DOHH2 (cell line): Measurements from ENCODE around the gene OGFOD3.

Experiments
- H3F3A ChIP-seq: fragments of 200-600 bp; sonication (generic), shearing (Covaris generic); 2 replicates; pipeline ENCODE4 v1.6.0; 2016; ENCODE audit warnings: antibody characterized with exemption, mild to moderate bottlenecking; ENCODE audit not compliant: control insufficient read depth, insufficient read depth
- H3K27ac ChIP-seq: fragments of 200-600 bp; sonication (generic); 2 replicates; pipeline ENCODE4 v1.5.1; 2014; ENCODE audit warnings: low read depth, mild to moderate bottlenecking, low read length, moderate library complexity
- H3K27me3 ChIP-seq: fragments of 200-600 bp; sonication (generic); 2 replicates; pipeline ENCODE4 v1.6.1; 2014; ENCODE audit warnings: mild to moderate bottlenecking, low read length, mixed read lengths; ENCODE audit not compliant: control insufficient read depth
- H3K36me3 ChIP-seq: fragments of 200-600 bp; sonication (generic); 2 replicates; pipeline ENCODE4 v1.6.1; 2014; ENCODE audit warnings: mild to moderate bottlenecking, low read length, moderate library complexity, mixed read lengths; ENCODE audit not compliant: control insufficient read depth
- H3K4me1 ChIP-seq: fragments of 200-600 bp; sonication (generic); 2 replicates; pipeline ENCODE4 v1.6.1; 2014; ENCODE audit warnings: mild to moderate bottlenecking, low read length, mixed read lengths; ENCODE audit not compliant: control insufficient read depth
- H3K4me2 ChIP-seq: fragments of 200-600 bp; sonication (generic); 2 replicates; pipeline ENCODE4 v1.6.0; 2014; ENCODE audit warnings: mild to moderate bottlenecking, low read length, moderate library complexity
- H3K4me3 ChIP-seq: fragments of 200-600 bp; sonication (generic); 2 replicates; pipeline ENCODE4 v1.5.1; 2014; ENCODE audit warnings: mild to moderate bottlenecking, low read length, mixed read lengths
- H3K79me2 ChIP-seq: fragments of 200-600 bp; sonication (generic); 2 replicates; pipeline ENCODE4 v1.6.1; 2014; ENCODE audit warnings: mild to moderate bottlenecking, low read length, mixed read lengths; ENCODE audit not compliant: control insufficient read depth
- H3K9me2 ChIP-seq: fragments of 200-600 bp; sonication (generic); replicated peaks from 2 replicates; pipeline ENCODE4 v1.6.1; 2014; ENCODE audit warnings: mild to moderate bottlenecking, low read length, mixed read lengths; ENCODE audit not compliant: control insufficient read depth
- H3K9me3 ChIP-seq: fragments of 200-600 bp; sonication (generic); 2 replicates; pipeline ENCODE4 v1.6.1; 2014; ENCODE audit warnings: antibody characterized with exemption, low read length, mixed read lengths; ENCODE audit not compliant: control insufficient read depth, insufficient read depth
- H4K20me1 ChIP-seq: fragments of 200-600 bp; sonication (generic); 2 replicates; pipeline ENCODE4 v1.6.0; 2014; ENCODE audit warnings: low read depth, mild to moderate bottlenecking, antibody characterized with exemption, low read length, moderate library complexity; ENCODE audit not compliant: control insufficient read depth, insufficient read depth
- CTCF ChIP-seq: fragments of 200-600 bp; sonication (generic); IDR thresholded peaks from one replicate; pipeline ENCODE4 v1.5.1; 2014; ENCODE audit warnings: antibody characterized with exemption, mild to moderate bottlenecking, low read depth, low read length; ENCODE audit not compliant: poor library complexity, severe bottlenecking
- EZH2phosphoT487 ChIP-seq: fragments of 200-600 bp; sonication (generic); IDR thresholded peaks from 2 replicates; pipeline ENCODE4 v1.6.1; 2017; ENCODE audit warnings: borderline replicate concordance, mild to moderate bottlenecking, antibody characterized with exemption, low read length, moderate library complexity, mixed read lengths

The OGFOD3 gene

GRCh38 chr17:82399041-82399441 lies 19.3 kb downstream of the OGFOD3 start:
- Histone ChIP-seq H3F3A (no peaks in the 10 kb centered on the region), H3K4me1 (0 out of 2 replicates have a peak, but pooled peaks cover 2% of the 10 kb centered on the region), H3K9me3 (no peaks in the 10 kb centered on the region), H3K27ac (no peak overlapping the region), H3K4me3 (no peak overlapping the region), H3K9me2 (no peaks in the 10 kb centered on the region), H4K20me1 (no peaks in the 10 kb centered on the region), H3K79me2 (no peaks in the 10 kb centered on the region), H3K36me3 (peaks cover 6% of the 10 kb centered on the region; the same call in 1 of the 2 replicates), H3K27me3 (no peaks in the 10 kb centered on the region), H3K4me2 (no peak overlapping the region)
- TF ChIP-seq CTCF (no peak), EZH2phosphoT487 (no peak)

- Histone ChIP-seq H3K36me3 (peaks cover under 1% of the 10 kb centered on the region; the same call in 1 of the 2 replicates), H4K20me1 (no peaks in the 10 kb centered on the region), H3K9me2 (no peaks in the 10 kb centered on the region), H3K4me2 (no peak overlapping the region), H3K27me3 (no peaks in the 10 kb centered on the region), H3K27ac (no peak overlapping the region), H3K79me2 (no peaks in the 10 kb centered on the region), H3K4me3 (no peak overlapping the region), H3F3A (no peaks in the 10 kb centered on the region), H3K9me3 (no peaks in the 10 kb centered on the region), H3K4me1 (0 out of 2 replicates have a peak, but pooled peaks cover 2% of the 10 kb centered on the region)
- TF ChIP-seq EZH2phosphoT487 (no peak), CTCF (no peak)
Observed at GRCh38 chr17:82397449-82398335, 20.7 kb downstream of the OGFOD3 start.

- TF ChIP-seq CTCF (no peak), EZH2phosphoT487 (no peak)
- Histone ChIP-seq H3K27me3 (no peaks in the 10 kb centered on the region), H3K36me3 (no peaks in the 10 kb centered on the region; the same call in 1 of the 2 replicates), H3K4me3 (no peak overlapping the region), H3K9me2 (no peaks in the 10 kb centered on the region), H3K79me2 (no peaks in the 10 kb centered on the region), H4K20me1 (no peaks in the 10 kb centered on the region), H3K27ac (no peak overlapping the region), H3K4me2 (no peak overlapping the region), H3K4me1 (0 out of 2 replicates have a peak, but pooled peaks cover 2% of the 10 kb centered on the region), H3K9me3 (no peaks in the 10 kb centered on the region), H3F3A (no peaks in the 10 kb centered on the region)
Observed at GRCh38 chr17:82396601-82397435, 21.6 kb downstream of the OGFOD3 start.
